Keratinocyte (primary cell): ENCODE data around the gene MAPT. TPM values are rescaled to one million over a fixed set of nuclear protein-coding genes. Genes with fewer than 3 reads are reported as not detected.

Experiments used
- DNase-seq: peaks from one replicate; pipeline ENCODE4 v3.0.0-alpha.2; 2011; ENCODE audit warnings: low read depth, missing footprints, low spot score
- FAIRE-seq: peaks from 2 replicates; lab custom pipeline; 2011; peaks lifted over from hg19 to GRCh38; lab: Jason Lieb, UNC
- H2AFZ ChIP-seq: 2 replicates; pipeline ENCODE4 v1.6.0; 2012; ENCODE audit warnings: low read length, control low read depth, inconsistent platforms; ENCODE audit not compliant: control insufficient read depth
- H3K27ac ChIP-seq: 2 replicates; pipeline ENCODE4 v1.5.1; 2011; ENCODE audit warnings: low read length; ENCODE audit not compliant: control insufficient read depth, insufficient read depth
- H3K27me3 ChIP-seq: 3 replicates; pipeline ENCODE4 v1.6.0; 2011; ENCODE audit warnings: low read length; ENCODE audit not compliant: control insufficient read depth, insufficient read depth; ENCODE audit errors: extremely low read depth
- H3K36me3 ChIP-seq, 2 experiments: 2 replicates in 1 of 2; 3 replicates in 1 of 2; pipeline ENCODE4 v1.5.1; 2011; ENCODE audit warnings: low read length in 2 of 2, mild to moderate bottlenecking in 1 of 2; ENCODE audit not compliant: control insufficient read depth in 2 of 2, insufficient read depth in 2 of 2; ENCODE audit errors: extremely low read depth in 1 of 2
- H3K4me1 ChIP-seq: 3 replicates; pipeline ENCODE4 v1.5.1; 2011; ENCODE audit warnings: low read length; ENCODE audit not compliant: control insufficient read depth, insufficient read depth; ENCODE audit errors: extremely low read depth
- H3K4me2 ChIP-seq: 3 replicates; pipeline ENCODE4 v1.6.0; 2011; ENCODE audit warnings: low read depth, low read length; ENCODE audit not compliant: control insufficient read depth, insufficient read depth; ENCODE audit errors: extremely low read depth
- H3K4me3 ChIP-seq, 3 experiments: fragments of 200-600 bp in 1 of 3; sonication (generic) in 1 of 3; 2 replicates in 2 of 3; 3 replicates in 1 of 3; pipeline ENCODE4 v1.5.1; 2011 to 2016; ENCODE audit warnings: low read length in 3 of 3, mild to moderate bottlenecking in 3 of 3, control low read depth in 2 of 3, inconsistent platforms in 1 of 3, low read depth in 1 of 3, mixed read lengths in 1 of 3, mixed run types in 1 of 3, moderate library complexity in 1 of 3; ENCODE audit not compliant: control insufficient read depth in 2 of 3, insufficient read depth in 2 of 3; ENCODE audit errors: extremely low read depth in 1 of 3
- H3K79me2 ChIP-seq: 2 replicates; pipeline ENCODE4 v1.6.0; 2012; ENCODE audit warnings: low read length; ENCODE audit not compliant: control insufficient read depth, insufficient read depth
- H3K9ac ChIP-seq: 3 replicates; pipeline ENCODE4 v1.6.0; 2011; ENCODE audit warnings: low read length; ENCODE audit not compliant: control insufficient read depth, insufficient read depth; ENCODE audit errors: extremely low read depth
- H3K9me1 ChIP-seq: 3 replicates; pipeline ENCODE4 v1.6.0; 2011; ENCODE audit warnings: low read length; ENCODE audit not compliant: control insufficient read depth, insufficient read depth; ENCODE audit errors: extremely low read depth
- H3K9me3 ChIP-seq: 2 replicates; pipeline ENCODE4 v1.5.1; 2012; ENCODE audit warnings: low read depth, low read length; ENCODE audit not compliant: control insufficient read depth
- H4K20me1 ChIP-seq: 3 replicates; pipeline ENCODE4 v1.6.0; 2011; ENCODE audit warnings: low read length; ENCODE audit not compliant: control insufficient read depth, insufficient read depth; ENCODE audit errors: extremely low read depth
- EZH2 ChIP-seq: IDR thresholded peaks from one replicate; pipeline ENCODE4 v1.6.1; 2012; ENCODE audit warnings: inconsistent platforms, mild to moderate bottlenecking, low read length, moderate library complexity
- dilution Hi-C: fragments of 300-500 bp; cut with MboI; formaldehyde crosslinking; loops from one replicate; pipeline ENCODE4 v1.7.0; 2020; ENCODE audit warnings: low sequenced_read_pairs; ENCODE audit not compliant: extremely low pct_ligation_motif_present
- polyA plus RNA-seq, 5 experiments: library from polyadenylated mRNA; depleted of rRNA in 3 of 5; stranded (reverse) in 3 of 5; stranded (forward) in 1 of 5; unstranded in 1 of 5; fragments of >200 nt; gene quantifications; 1 replicate in 1 of 5; 2 replicates in 3 of 5; 3 replicates in 1 of 5; pipeline versions ENCODE4 v1.2.1 to v1.2.3, GENCODE V29; 2011 to 2012; ENCODE audit warnings: missing spikeins in 2 of 5, low read depth in 1 of 5, low replicate concordance in 1 of 5
- TF ChIP-seq, protein P1 (sequence below), 3 experiments: IDR thresholded peaks in 1 of 3; conservative IDR thresholded peaks in 1 of 3; optimal IDR thresholded peaks in 1 of 3; 2 replicates in 2 of 3; 3 replicates in 1 of 3; pipeline versions ENCODE3 to v1.5.1; 2011; ENCODE audit warnings: low read length in 3 of 3, mild to moderate bottlenecking in 3 of 3, moderate library complexity in 2 of 3, control low read depth in 1 of 3, inconsistent platforms in 1 of 3; ENCODE audit not compliant: insufficient read depth in 2 of 3; ENCODE audit errors: extremely low read depth in 1 of 3

Gene MAPT
- polyA plus RNA-seq, 1 donor (not counting 4 experiments of a cell fraction or from before 2014, with no cell fraction given) = 0.08 TPM

DNA sequence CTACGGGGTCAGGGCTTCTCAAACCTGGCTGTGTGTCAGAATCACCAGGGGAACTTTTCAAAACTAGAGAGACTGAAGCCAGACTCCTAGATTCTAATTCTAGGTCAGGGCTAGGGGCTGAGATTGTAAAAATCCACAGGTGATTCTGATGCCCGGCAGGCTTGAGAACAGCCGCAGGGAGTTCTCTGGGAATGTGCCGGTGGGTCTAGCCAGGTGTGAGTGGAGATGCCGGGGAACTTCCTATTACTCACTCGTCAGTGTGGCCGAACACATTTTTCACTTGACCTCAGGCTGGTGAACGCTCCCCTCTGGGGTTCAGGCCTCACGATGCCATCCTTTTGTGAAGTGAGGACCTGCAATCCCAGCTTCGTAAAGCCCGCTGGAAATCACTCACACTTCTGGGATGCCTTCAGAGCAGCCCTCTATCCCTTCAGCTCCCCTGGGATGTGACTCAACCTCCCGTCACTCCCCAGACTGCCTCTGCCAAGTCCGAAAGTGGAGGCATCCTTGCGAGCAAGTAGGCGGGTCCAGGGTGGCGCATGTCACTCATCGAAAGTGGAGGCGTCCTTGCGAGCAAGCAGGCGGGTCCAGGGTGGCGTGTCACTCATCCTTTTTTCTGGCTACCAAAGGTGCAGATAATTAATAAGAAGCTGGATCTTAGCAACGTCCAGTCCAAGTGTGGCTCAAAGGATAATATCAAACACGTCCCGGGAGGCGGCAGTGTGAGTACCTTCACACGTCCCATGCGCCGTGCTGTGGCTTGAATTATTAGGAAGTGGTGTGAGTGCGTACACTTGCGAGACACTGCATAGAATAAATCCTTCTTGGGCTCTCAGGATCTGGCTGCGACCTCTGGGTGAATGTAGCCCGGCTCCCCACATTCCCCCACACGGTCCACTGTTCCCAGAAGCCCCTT is 115.6 kb downstream of the MAPT start:
- Histone ChIP-seq H3K4me2 (peak overlapping the region; percentile 19), H3K79me2 (no peaks in the 10 kb centered on the region), H2AFZ (no peak overlapping the region), H3K9ac (no peak overlapping the region), H3K27me3 (peaks cover 3% of the 10 kb centered on the region), H3K9me1 (no peaks in the 10 kb centered on the region), H3K9me3 (no peaks in the 10 kb centered on the region), H3K36me3 (no peaks in the 10 kb centered on the region), H4K20me1 (no peaks in the 10 kb centered on the region), H3K4me3 (no peak overlapping the region), H3K27ac (no peak overlapping the region), H3K4me1 (no peaks in the 10 kb centered on the region)
- FAIRE-seq = no peak
- dilution Hi-C loops = no loop called here
- no peak for DNase-seq
- TF ChIP-seq, protein P1, sequence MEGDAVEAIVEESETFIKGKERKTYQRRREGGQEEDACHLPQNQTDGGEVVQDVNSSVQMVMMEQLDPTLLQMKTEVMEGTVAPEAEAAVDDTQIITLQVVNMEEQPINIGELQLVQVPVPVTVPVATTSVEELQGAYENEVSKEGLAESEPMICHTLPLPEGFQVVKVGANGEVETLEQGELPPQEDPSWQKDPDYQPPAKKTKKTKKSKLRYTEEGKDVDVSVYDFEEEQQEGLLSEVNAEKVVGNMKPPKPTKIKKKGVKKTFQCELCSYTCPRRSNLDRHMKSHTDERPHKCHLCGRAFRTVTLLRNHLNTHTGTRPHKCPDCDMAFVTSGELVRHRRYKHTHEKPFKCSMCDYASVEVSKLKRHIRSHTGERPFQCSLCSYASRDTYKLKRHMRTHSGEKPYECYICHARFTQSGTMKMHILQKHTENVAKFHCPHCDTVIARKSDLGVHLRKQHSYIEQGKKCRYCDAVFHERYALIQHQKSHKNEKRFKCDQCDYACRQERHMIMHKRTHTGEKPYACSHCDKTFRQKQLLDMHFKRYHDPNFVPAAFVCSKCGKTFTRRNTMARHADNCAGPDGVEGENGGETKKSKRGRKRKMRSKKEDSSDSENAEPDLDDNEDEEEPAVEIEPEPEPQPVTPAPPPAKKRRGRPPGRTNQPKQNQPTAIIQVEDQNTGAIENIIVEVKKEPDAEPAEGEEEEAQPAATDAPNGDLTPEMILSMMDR (optimal IDR thresholded peaks at IDR 0.05 in 1 of 3, IDR thresholded peaks at IDR 0.05 in 1 of 3, conservative IDR thresholded peaks at IDR 0.05 in 1 of 3; ENCODE audit: extremely low read depth in 1 of 3, insufficient read depth in 2 of 3, low read length in 3 of 3) = no peak
- TF ChIP-seq EZH2 = no peak

DNA sequence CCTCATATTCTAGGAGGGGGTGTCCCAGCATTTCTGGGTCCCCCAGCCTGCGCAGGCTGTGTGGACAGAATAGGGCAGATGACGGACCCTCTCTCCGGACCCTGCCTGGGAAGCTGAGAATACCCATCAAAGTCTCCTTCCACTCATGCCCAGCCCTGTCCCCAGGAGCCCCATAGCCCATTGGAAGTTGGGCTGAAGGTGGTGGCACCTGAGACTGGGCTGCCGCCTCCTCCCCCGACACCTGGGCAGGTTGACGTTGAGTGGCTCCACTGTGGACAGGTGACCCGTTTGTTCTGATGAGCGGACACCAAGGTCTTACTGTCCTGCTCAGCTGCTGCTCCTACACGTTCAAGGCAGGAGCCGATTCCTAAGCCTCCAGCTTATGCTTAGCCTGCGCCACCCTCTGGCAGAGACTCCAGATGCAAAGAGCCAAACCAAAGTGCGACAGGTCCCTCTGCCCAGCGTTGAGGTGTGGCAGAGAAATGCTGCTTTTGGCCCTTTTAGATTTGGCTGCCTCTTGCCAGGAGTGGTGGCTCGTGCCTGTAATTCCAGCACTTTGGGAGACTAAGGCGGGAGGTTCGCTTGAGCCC is 116.3 kb downstream of the MAPT start:
- Histone ChIP-seq H3K27ac (no peak overlapping the region), H2AFZ (no peak overlapping the region), H3K9ac (no peak overlapping the region), H3K4me3 (no peak overlapping the region), H3K36me3 (no peaks in the 10 kb centered on the region), H3K9me1 (no peaks in the 10 kb centered on the region), H3K4me2 (no peak overlapping the region), H3K9me3 (no peaks in the 10 kb centered on the region), H3K4me1 (no peaks in the 10 kb centered on the region), H3K79me2 (no peaks in the 10 kb centered on the region), H4K20me1 (no peaks in the 10 kb centered on the region), H3K27me3 (peaks cover 3% of the 10 kb centered on the region)
- no peak for FAIRE-seq
- TF ChIP-seq, protein P1 (optimal IDR thresholded peaks at IDR 0.05 in 1 of 3, IDR thresholded peaks at IDR 0.05 in 1 of 3, conservative IDR thresholded peaks at IDR 0.05 in 1 of 3; ENCODE audit: extremely low read depth in 1 of 3, insufficient read depth in 2 of 3, low read length in 3 of 3) = peak in 2 of 3 experiments; percentile 27 to 28
- TF ChIP-seq EZH2 = no peak
- dilution Hi-C loops = no loop called here
- DNase-seq = no peak
